Stimulated activated CD8-positive, alpha-beta memory T cell treated with anti-CD3 and anti-CD28 coated beads, Interleukin-7, amount 100 ng/mL, for 48 hours (primary cell): Measurements from ENCODE around the gene ANKRD6.

Experiments used
- DNase-seq, 2 donors: peaks; one replicate each; pipeline ENCODE4 v3.0.0-alpha.2; 2020; ENCODE audit warnings: low read depth in 1 of 2; ENCODE audit errors: extremely low read depth in 1 of 2

Gene ANKRD6

GRCh38 chr6:89681983-89682564 is 249.1 kb downstream of the ANKRD6 start:
- no peak for DNase-seq

- DNase-seq = no peak
Measured at GRCh38 chr6:89682991-89683390, 250.0 kb downstream of the ANKRD6 start.
